CD14-positive monocyte (primary cell): ENCODE data around the gene ABCC9. TPM values are rescaled to one million over a fixed set of nuclear protein-coding genes. Genes with fewer than 3 reads are reported as not detected.

Source experiments
- DNase-seq, 3 donors: peaks; one replicate each; pipeline ENCODE4 v3.0.0-alpha.2; 2011 to 2022
- H2AFZ ChIP-seq: 2 replicates; pipeline ENCODE4 v1.6.0; 2012; ENCODE audit warnings: mild to moderate bottlenecking, low read depth, low read length, inconsistent platforms; ENCODE audit not compliant: insufficient read depth, poor library complexity, severe bottlenecking
- H3K27ac ChIP-seq, 2 donors: 1 replicate in 1 of 2; 2 replicates in 1 of 2; pipeline ENCODE4 v1.5.1; 2012 to 2013; ENCODE audit warnings: low read length in 2 of 2, control low read depth in 1 of 2, inconsistent platforms in 1 of 2, low read depth in 1 of 2, mild to moderate bottlenecking in 1 of 2
- H3K27me3 ChIP-seq, 2 donors: one replicate each; pipeline versions ENCODE4 v1.6.0 to v1.6.1; 2011 to 2013; ENCODE audit warnings: low read length in 2 of 2; ENCODE audit not compliant: control insufficient read depth in 2 of 2, insufficient read depth in 2 of 2
- H3K36me3 ChIP-seq, 2 donors: replicated peaks in 1 of 2; 1 replicate in 1 of 2; 2 replicates in 1 of 2; pipeline versions ENCODE4 v1.5.1 to v1.6.1; 2012 to 2013; ENCODE audit warnings: low read length in 2 of 2, control low read depth in 1 of 2, inconsistent platforms in 1 of 2, mild to moderate bottlenecking in 1 of 2; ENCODE audit not compliant: insufficient read depth in 2 of 2, control insufficient read depth in 1 of 2
- H3K4me1 ChIP-seq, 2 donors: 1 replicate in 1 of 2; 2 replicates in 1 of 2; pipeline versions ENCODE4 v1.5.1 to v1.6.1; 2012 to 2013; ENCODE audit warnings: low read length in 2 of 2, control low read depth in 1 of 2, inconsistent platforms in 1 of 2, mild to moderate bottlenecking in 1 of 2, moderate library complexity in 1 of 2; ENCODE audit not compliant: insufficient read depth in 2 of 2, control insufficient read depth in 1 of 2
- H3K4me2 ChIP-seq: replicated peaks from 2 replicates; pipeline ENCODE3; 2012; ENCODE audit warnings: low read length, moderate library complexity, mild to moderate bottlenecking; ENCODE audit not compliant: poor library complexity, severe bottlenecking; ENCODE audit errors: extremely low read depth
- H3K4me3 ChIP-seq, 3 experiments: fragments of 200-600 bp in 1 of 3; sonication (generic) in 1 of 3; replicated peaks in 1 of 3; 1 replicate in 2 of 3; 2 replicates in 1 of 3; pipeline ENCODE4 v1.5.1; 2011 to 2013; ENCODE audit warnings: low read length in 3 of 3, mild to moderate bottlenecking in 3 of 3, control low read depth in 2 of 3, low read depth in 2 of 3, inconsistent platforms in 1 of 3, moderate library complexity in 1 of 3
- H3K79me2 ChIP-seq: 2 replicates; pipeline ENCODE4 v1.6.0; 2012; ENCODE audit warnings: mild to moderate bottlenecking, control low read depth, inconsistent platforms, low read length, moderate library complexity; ENCODE audit not compliant: insufficient read depth
- H3K9ac ChIP-seq: 2 replicates; pipeline ENCODE4 v1.6.0; 2017; ENCODE audit warnings: low read length, mild to moderate bottlenecking; ENCODE audit not compliant: insufficient read depth, poor library complexity, severe bottlenecking
- H3K9me3 ChIP-seq, 2 donors: replicated peaks in 1 of 2; 1 replicate in 1 of 2; 2 replicates in 1 of 2; pipeline versions ENCODE4 v1.5.1 to v1.6.1; 2012 to 2013; ENCODE audit warnings: low read length in 2 of 2, control low read depth in 1 of 2; ENCODE audit not compliant: control insufficient read depth in 1 of 2, insufficient read depth in 1 of 2
- H4K20me1 ChIP-seq: 2 replicates; pipeline ENCODE4 v1.6.0; 2012; ENCODE audit warnings: mild to moderate bottlenecking, low read length, control low read depth, moderate library complexity; ENCODE audit not compliant: insufficient read depth
- H3K27ac Mint-ChIP-seq, 7 donors: one replicate each; pipeline ENCODE4 v1.8.0; 2020; ENCODE audit warnings: mild to moderate bottlenecking in 7 of 7, mixed read lengths in 7 of 7, moderate library complexity in 6 of 7, inconsistent platforms in 2 of 7
- H3K27me3 Mint-ChIP-seq, 3 donors: one replicate each; pipeline ENCODE4 v1.8.0; 2021 to 2022; ENCODE audit warnings: low read depth in 3 of 3, mild to moderate bottlenecking in 3 of 3, mixed read lengths in 3 of 3, moderate library complexity in 3 of 3, inconsistent platforms in 1 of 3
- H3K36me3 Mint-ChIP-seq, 2 donors: one replicate each; pipeline ENCODE4 v1.8.0; 2020; ENCODE audit warnings: mixed read lengths in 2 of 2, inconsistent platforms in 1 of 2, mild to moderate bottlenecking in 1 of 2
- H3K4me1 Mint-ChIP-seq: one replicate; pipeline ENCODE4 v1.8.0; 2020; ENCODE audit warnings: mild to moderate bottlenecking, mixed read lengths
- H3K4me3 Mint-ChIP-seq, 2 donors: one replicate each; pipeline ENCODE4 v1.8.0; 2020; ENCODE audit warnings: mild to moderate bottlenecking in 2 of 2, mixed read lengths in 2 of 2, moderate library complexity in 1 of 2
- H3K9me3 Mint-ChIP-seq, 7 donors: one replicate each; pipeline ENCODE4 v1.8.0; 2020 to 2022; ENCODE audit warnings: mixed read lengths in 7 of 7, mild to moderate bottlenecking in 6 of 7, moderate library complexity in 6 of 7, inconsistent platforms in 2 of 7
- CTCF ChIP-seq: fragments of 200-600 bp; IDR thresholded peaks from one replicate; pipeline ENCODE4 v1.8.0; 2022; ENCODE audit warnings: antibody characterized with exemption, mild to moderate bottlenecking
- WGBS: methylation state at CpG from one replicate; pipeline ENCODE4 v1.1.5; 2013; ENCODE audit warnings: missing lambda C conversion rate; ENCODE audit not compliant: insufficient coverage; 5-methylcytosine and 5-hydroxymethylcytosine counted together
- intact Hi-C, 2 donors: fragments of 100-400 bp; cut with micrococcal nuclease; formaldehyde crosslinking; loops; one replicate each; pipeline versions ENCODE4 v1.15.0 to v1.15.1; 2023
- polyA plus RNA-seq, 3 donors: library from polyadenylated mRNA; depleted of rRNA in 1 of 3; unstranded in 2 of 3; stranded (reverse) in 1 of 3; fragments of 300-500 nt in 2 of 3; fragments of >200 nt in 1 of 3; fragmentation: Illumina TruSeq in 2 of 3; gene quantifications; 1 replicate in 2 of 3; 2 replicates in 1 of 3; pipeline ENCODE4 v1.2.3, GENCODE V29; 2012 to 2021

Gene ABCC9
- polyA plus RNA-seq, 3 donors: not detected

- no peaks in the 10 kb centered on the region for H3K4me1 Mint-ChIP-seq
- Histone ChIP-seq H3K4me1 (no peaks in the 10 kb centered on the region), H3K27me3 (no peaks in the 10 kb centered on the region), H3K4me3 (no peak overlapping the region), H4K20me1 (no peaks in the 10 kb centered on the region), H3K79me2 (no peaks in the 10 kb centered on the region), H3K9me3 (no peaks in the 10 kb centered on the region), H2AFZ (no peak overlapping the region), H3K9ac (no peak overlapping the region), H3K4me2 (no peak overlapping the region), H3K36me3 (no peaks in the 10 kb centered on the region), H3K27ac (no peak overlapping the region)
- no peak for DNase-seq
- H3K27ac Mint-ChIP-seq: no peak overlapping the region
- no peak for TF ChIP-seq CTCF
- no peaks in the 10 kb centered on the region for H3K36me3 Mint-ChIP-seq
- intact Hi-C loops: no loop called here
- peaks cover 2 to 7% (median 4%) of the 10 kb centered on the region in 7 donors for H3K9me3 Mint-ChIP-seq
- H3K27me3 Mint-ChIP-seq: peaks cover 0 to 2% (median under 1%) of the 10 kb centered on the region in 3 donors
- WGBS: 91% methylated on average over 3 of the region's 4 CpGs
- H3K4me3 Mint-ChIP-seq: no peak overlapping the region
Observed at GRCh38 chr12:21831791-21832344, 109.4 kb downstream of the ABCC9 start.

GRCh38 chr12:21828779-21829178 lies 112.4 kb downstream of the ABCC9 start:
- intact Hi-C loops: no loop called here
- H3K27me3 ChIP-seq: no peaks in the 10 kb centered on the region
- no peak overlapping the region for H3K27ac ChIP-seq
- TF ChIP-seq CTCF: no peak
- H3K4me1 ChIP-seq: no peaks in the 10 kb centered on the region
- H4K20me1 ChIP-seq: no peaks in the 10 kb centered on the region
- Mint-ChIP-seq H3K4me1 (no peaks in the 10 kb centered on the region), H3K9me3 (peaks cover 3 to 13% (median 6%) of the 10 kb centered on the region in 7 donors), H3K4me3 (no peak overlapping the region), H3K27me3 (peaks cover 0 to 1% (median 0%) of the 10 kb centered on the region in 3 donors), H3K36me3 (no peaks in the 10 kb centered on the region), H3K27ac (no peak overlapping the region)
- no peak overlapping the region for H3K4me3 ChIP-seq
- no peak overlapping the region for H3K4me2 ChIP-seq
- H3K9me3 ChIP-seq: no peaks in the 10 kb centered on the region
- DNase-seq: no peak
- no peaks in the 10 kb centered on the region for H3K36me3 ChIP-seq
- H3K9ac ChIP-seq: no peak overlapping the region
- H2AFZ ChIP-seq: no peak overlapping the region
- H3K79me2 ChIP-seq: no peaks in the 10 kb centered on the region
- WGBS: 95% methylated on average over 5 of the region's 8 CpGs
